Stimulated activated CD8-positive, alpha-beta memory T cell treated with anti-CD3 and anti-CD28 coated beads, Interleukin-7, amount 100 ng/mL, for 4 hours (primary cell): ENCODE results near the gene TBC1D2.
"Not testable (repeated sequence)": the region's sequence is repeated elsewhere in the genome, so short reads cannot be mapped to it uniquely, and the experiment has no call there.

Experiments used
- DNase-seq, 2 donors: peaks; one replicate each; pipeline ENCODE4 v3.0.0-alpha.2; 2020; ENCODE audit warnings: low read depth in 2 of 2

TBC1D2 gene

GRCh38 chr9:98272083-98272482, 16.6 kb upstream of the TBC1D2 start:
- no peak for DNase-seq

- no peak for DNase-seq
Measured at GRCh38 chr9:98271479-98271878, 16.0 kb upstream of the TBC1D2 start.

DNA sequence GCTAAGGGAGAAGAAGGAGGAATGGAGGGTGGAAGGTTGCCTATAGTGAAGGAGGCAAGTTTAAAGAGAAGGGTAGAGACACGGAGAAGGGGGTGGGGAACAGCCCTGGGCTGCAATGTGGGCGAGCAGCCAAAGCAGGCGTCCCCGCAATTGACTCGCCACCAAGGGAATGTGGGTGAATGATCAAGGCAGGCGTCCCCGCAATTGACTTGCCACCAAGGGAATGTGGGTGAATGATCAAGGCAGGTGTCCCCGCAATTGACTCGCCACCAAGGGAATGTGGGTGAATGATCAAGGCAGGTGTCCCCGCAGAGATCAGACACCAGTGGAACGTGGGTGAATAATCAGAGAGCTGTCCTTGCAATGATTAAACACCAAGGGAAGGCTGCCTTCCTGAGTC, 14.8 kb upstream of the TBC1D2 start:
- DNase-seq, result not testable (repeated sequence)

DNA sequence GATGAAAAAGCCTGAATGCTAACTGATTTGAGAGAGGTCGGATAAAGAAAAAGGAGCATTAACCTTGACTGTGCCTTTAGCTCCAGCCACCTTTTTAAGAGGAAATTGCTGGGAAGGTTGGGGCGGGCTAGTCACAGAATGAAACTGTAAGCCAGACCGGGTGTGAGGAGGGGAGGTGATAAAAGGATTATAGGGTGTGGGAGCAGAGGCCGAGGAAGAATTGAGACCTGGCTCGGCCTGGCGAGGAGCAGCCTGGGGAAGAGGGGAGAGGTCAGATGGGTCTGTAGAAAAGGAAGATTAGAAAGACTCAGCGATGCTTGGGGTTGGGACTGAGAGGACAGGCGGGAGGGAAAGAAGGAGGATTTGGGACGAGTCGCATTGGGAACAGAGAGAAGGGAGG, 14.2 kb upstream of the TBC1D2 start:
- DNase-seq, result not testable (repeated sequence)

DNA sequence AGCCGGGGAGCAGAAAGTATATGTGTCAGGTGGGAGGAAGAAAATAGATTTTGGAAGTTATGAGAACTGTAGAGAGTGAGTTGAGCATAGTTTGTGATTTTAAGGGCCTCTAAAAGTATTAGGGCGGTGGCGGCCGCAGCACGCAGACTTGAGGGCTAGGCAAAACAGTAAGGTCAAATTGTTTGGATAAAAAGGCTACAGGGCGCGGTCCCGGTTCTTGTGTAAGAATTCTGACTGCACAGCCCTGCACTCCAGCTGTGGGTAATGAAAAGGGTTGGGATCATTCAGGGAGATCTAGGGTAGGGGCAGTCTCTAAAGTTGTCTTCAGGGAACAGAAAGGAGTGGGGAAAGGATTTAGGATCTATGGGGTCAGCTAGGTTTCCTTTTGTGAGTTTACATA, 12.1 kb upstream of the TBC1D2 start:
- DNase-seq, result not testable (repeated sequence)

- no peak for DNase-seq
Measured at GRCh38 chr9:98264516-98264915, 9.1 kb upstream of the TBC1D2 start.

DNA sequence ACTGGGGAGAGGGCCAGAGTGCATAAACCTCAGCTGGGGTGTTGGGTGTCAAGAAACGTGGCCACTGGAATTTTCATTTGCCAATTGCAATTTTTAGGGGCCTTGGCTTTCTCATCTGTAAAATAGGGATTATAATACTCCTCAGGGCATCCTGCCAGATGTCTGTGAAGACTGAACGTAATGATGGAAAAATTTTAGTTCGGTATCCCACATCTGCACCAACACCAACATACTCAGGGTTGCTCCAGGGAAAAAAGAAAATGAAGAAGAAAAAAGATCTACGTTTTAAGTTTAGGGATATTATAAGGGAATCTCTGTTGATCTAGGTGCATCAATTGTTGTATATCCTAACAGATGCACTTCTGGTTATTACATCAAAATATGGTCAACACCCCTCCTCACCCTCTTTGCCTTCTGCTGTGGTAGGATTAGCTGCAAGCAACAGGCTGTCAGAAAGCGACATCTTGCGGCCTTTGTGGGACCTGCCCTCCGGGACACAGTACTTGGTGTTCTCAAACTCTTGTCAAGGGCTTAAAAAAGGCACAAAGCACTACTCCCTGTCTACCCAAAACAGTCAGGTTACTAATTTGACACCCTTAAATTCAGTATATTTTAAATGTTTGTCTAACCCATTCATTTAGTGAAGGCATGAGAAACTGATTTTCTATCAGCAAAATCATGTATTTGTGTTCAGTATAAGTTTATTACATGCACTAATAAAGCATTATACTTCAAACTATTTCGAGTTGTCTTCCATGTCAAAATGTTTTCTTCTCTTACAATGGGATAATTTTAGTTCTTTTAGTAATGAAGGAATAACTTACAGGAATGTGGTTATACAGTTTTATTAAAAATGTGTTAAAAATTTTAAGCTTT, 8.3 kb upstream of the TBC1D2 start:
- DNase-seq, result peak; percentile 66 to 76

GRCh38 chr9:98263080-98263479, 7.6 kb upstream of the TBC1D2 start:
- DNase-seq, result no peak

- no peak for DNase-seq
Measured at GRCh38 chr9:98262056-98262455, 6.6 kb upstream of the TBC1D2 start.

GRCh38 chr9:98260635-98261034, 5.2 kb upstream of the TBC1D2 start:
- DNase-seq, result no peak

DNA sequence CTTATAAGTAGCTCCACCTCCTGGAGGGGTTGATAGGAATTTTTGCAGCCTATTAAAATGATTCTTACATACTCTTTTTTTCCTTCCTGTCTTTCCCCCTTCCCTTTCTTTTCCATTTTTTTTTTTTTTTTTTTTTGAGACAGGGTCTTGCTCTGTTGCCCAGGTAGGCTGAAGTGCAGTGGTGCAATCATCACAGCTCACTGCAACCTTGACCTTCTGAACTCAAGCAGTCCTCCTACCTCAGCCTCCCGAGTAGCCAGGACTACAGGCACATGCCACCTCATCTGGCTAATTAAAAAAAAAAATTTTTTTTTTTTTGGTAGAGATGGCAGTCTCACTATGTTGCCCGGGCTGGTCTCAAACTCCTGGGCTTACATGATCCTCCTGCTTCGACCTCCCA, 4.3 kb upstream of the TBC1D2 start:
- DNase-seq, result no peak

DNA sequence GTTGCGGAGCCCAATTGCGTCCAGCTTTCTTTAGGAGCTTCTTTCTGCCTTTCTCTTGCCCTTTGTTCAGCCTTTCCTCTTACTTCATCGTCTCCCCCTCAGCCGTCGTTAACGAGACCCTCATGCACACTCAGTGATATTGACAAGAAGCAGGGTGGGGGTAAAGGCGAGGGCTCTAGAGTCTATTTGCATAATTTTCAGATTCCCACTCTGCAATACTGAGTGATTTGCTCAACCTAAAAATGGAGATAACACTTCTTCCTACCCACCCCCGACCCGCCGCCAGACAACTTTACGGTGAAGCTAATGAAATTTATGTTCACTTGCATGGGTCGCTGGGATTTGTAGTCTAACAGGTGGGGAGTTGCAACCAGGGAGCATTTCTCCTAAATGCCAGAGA, 1.3 kb upstream of the TBC1D2 start:
- DNase-seq, result no peak

GRCh38 chr9:98255061-98255577, 330 bp downstream of the TBC1D2 start:
- DNase-seq, result peak in 1 of 2 donors; percentile 10

DNA sequence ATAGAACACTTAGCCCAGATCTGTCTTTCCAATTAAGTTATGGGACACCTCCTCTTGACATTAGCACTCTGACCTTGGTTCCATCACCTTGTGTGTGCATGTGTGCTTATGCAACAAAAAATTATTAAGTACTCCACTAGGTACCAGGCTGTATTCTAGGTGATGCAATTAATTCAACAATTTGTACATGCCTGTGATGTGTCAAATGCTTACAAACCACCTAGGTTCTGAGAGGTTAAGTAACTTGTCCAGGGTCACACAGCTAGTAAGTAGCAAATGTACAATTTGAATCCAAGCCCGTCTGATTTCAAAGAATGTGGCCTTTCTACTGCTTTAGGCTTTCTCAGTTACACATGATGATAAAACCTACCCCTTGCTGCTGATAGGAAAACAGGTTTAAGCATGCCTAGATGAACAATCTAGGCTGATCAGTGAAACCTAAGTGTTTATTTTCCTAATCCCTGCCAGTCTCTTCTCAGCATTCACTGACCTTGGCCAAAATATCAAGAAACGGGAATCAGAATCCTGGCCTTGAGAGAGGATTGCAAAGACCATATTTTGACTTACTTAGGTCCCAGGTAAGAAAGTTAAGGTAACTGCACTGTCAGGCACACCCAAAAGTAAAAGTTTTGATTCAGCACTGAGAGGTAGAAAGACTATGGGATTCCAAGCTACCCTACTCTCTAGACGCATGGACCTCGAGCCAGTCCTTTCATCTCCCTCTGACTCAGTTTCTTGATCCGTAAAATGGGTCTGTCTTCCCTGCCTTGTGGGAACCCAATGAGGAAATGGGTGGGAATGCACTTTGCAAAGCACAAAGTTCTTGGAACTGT, 1.0 kb downstream of the TBC1D2 start:
- no peak for DNase-seq

GRCh38 chr9:98253565-98253964, 1.9 kb downstream of the TBC1D2 start:
- no peak for DNase-seq

- no peak for DNase-seq
Measured at GRCh38 chr9:98251551-98251950, 3.9 kb downstream of the TBC1D2 start.

DNA sequence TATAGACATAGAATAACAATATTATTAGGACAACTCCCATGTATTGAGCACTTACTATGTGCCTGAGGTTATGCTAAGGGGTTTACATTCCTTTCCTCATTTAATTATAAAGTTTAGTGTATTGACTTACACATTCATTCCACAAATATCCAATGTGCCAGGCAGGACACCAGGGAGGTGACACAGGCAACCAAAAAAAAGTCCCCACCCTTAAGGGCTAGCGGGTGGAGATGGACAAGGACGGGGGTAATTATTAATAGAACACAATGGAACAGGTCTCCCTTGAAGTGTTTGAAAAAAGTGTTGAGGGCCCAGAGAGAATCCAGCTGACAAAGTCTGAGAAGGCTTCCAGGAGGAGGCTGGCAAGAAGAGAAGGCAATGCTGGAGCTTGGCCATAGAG, 5.7 kb downstream of the TBC1D2 start:
- no peak for DNase-seq

DNA sequence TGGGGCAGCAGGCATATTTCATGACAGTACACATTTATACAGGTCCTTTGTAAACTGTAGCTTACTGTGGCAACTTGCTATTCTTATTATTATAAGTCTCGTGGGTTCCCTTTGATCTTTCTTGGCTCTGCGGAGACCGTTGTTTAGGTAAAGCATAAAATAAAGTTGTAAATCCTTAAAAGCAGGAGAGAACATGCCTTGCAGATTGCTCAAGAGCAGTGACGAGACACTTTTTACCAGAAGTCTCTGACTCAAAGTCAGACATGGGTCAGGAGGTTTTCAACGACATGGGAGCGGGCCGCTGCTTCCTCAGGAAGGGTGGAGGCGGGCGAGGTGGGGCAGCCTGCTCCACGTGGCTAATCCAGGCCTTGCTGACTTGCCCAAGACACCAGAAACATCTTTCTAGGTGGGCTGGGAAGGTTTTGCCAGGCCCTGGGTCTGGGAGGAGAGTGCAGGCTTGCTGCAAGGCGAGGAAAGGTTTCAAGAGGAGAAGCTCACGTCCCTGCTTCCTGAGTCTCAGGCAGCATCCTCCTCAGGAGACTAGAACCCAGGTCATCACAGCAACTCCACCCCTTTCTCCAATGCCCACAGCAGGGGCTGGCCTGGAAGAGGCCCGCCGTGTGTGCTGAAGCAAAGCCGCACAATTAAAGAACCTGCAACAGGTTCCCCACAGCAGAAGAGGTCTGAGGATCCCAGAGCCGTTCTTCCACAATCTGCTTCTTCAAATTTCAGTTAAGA, 6.5 kb downstream of the TBC1D2 start:
- DNase-seq, result no peak

GRCh38 chr9:98247831-98248657, 7.4 kb downstream of the TBC1D2 start:
- DNase-seq, result no peak

DNA sequence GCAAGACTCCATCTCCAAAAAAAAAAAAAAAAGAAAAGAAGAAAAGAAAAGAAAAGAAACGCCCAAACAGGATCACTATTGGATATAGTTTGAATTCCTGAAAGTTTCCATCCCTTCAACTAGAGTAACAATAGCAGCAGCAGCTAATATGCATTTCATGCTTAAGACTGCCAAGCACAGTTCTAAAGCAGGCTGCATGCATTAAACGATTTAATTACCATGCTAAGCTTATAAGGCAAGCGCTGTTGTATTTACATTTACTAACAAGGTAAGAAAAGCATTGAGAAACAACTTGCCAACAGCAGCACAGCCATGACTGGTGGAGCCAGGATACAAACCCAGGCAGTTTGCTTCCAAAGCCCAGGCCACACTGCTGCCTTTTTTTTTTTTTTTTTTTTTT, 13.0 kb downstream of the TBC1D2 start:
- no peak for DNase-seq
